Endothelial cell of umbilical vein (primary cell): Measurements from ENCODE around the gene CTNNA2.

Experiments used
- CTCF ChIP-seq, 2 donors: IDR thresholded peaks; 1 replicate in 1 of 2; 2 replicates in 1 of 2; pipeline ENCODE4 v1.5.1; 2011; ENCODE audit warnings: low read length in 2 of 2, mild to moderate bottlenecking in 2 of 2, moderate library complexity in 2 of 2, control low read depth in 1 of 2, inconsistent platforms in 1 of 2, low read depth in 1 of 2; ENCODE audit not compliant: insufficient read depth in 1 of 2; ENCODE audit errors: extremely low read depth in 1 of 2
- EZH2 ChIP-seq: IDR thresholded peaks from 2 replicates; pipeline ENCODE4 v1.6.1; 2012; ENCODE audit warnings: borderline replicate concordance, low read depth, mild to moderate bottlenecking, moderate library complexity, low read length, inconsistent platforms; ENCODE audit not compliant: severe bottlenecking
- FOS ChIP-seq: IDR thresholded peaks from 2 replicates; pipeline ENCODE4 v1.6.1; 2011; ENCODE audit warnings: mild to moderate bottlenecking, low read length, moderate library complexity, borderline replicate concordance; ENCODE audit not compliant: insufficient read depth
- GATA2 ChIP-seq: IDR thresholded peaks from 2 replicates; pipeline ENCODE4 v1.7.0; 2011; ENCODE audit warnings: low read depth, mild to moderate bottlenecking, moderate library complexity, mixed read lengths, low read length; ENCODE audit not compliant: insufficient read length, insufficient read depth
- JUN ChIP-seq: IDR thresholded peaks from 2 replicates; pipeline ENCODE4 v1.6.1; 2011; ENCODE audit warnings: borderline replicate concordance, low read depth; ENCODE audit not compliant: insufficient read length, insufficient read depth
- MYC ChIP-seq: IDR thresholded peaks from one replicate; pipeline ENCODE4 v1.6.1; 2011; ENCODE audit warnings: mild to moderate bottlenecking, low read depth, low read length
- POLR2A ChIP-seq: IDR thresholded peaks from 2 replicates; pipeline ENCODE4 v1.6.1; 2012; ENCODE audit warnings: low read depth, mild to moderate bottlenecking, control low read depth, low read length
- POLR2AphosphoS5 ChIP-seq: IDR thresholded peaks from 2 replicates; pipeline ENCODE4 v1.6.1; 2012; ENCODE audit warnings: low read depth, mild to moderate bottlenecking, control low read depth, low read length, moderate library complexity; ENCODE audit not compliant: insufficient read depth
- TF ChIP-seq, protein P1 (sequence below): IDR thresholded peaks from 2 replicates; pipeline ENCODE4 v1.6.1; 2011; ENCODE audit not compliant: insufficient read depth, insufficient read length

DNA sequence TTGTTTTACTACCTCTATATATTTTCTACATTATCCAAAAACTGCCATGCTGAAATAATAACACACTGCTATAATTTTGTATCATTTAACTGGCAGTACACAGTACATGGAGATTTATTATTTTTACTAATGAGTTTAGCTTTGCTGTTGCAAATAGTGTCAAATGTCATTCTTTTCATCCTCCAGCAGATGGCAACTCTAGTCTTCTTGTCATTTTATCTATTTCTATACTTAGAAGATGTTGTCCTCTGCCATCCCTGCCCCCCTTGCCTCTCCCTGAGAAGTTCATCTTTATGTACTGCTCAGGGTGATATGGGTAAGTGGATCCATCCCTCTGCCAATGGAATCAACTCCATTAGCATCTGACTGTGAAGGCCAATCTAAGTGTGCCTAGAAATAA lies 813.4 kb downstream of the CTNNA2 start:
- TF ChIP-seq CTCF (IDR thresholded peaks at IDR 0.05; ENCODE audit: extremely low read depth in 1 of 2, insufficient read depth in 1 of 2, low read depth in 1 of 2, low read length in 2 of 2) (no peak), EZH2 (no peak), POLR2A (no peak), POLR2AphosphoS5 (no peak), MYC (no peak), FOS (no peak), JUN (no peak), GATA2 (no peak)
- TF ChIP-seq, protein P1, sequence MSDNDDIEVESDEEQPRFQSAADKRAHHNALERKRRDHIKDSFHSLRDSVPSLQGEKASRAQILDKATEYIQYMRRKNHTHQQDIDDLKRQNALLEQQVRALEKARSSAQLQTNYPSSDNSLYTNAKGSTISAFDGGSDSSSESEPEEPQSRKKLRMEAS, result no peak
